ENCODE measurements around the gene SMAD6. TPM values are rescaled to one million over a fixed set of nuclear protein-coding genes. Genes with fewer than 3 reads are reported as not detected.

SMAD6 gene
- polyA plus RNA-seq, 1 of the 3 experiments (the other 2 are of a cell fraction), result 4.5 TPM

- Histone ChIP-seq H3K27me3 (ENCODE audit: insufficient read depth) (no peaks in the 10 kb centered on the region), H3K9me3 (no peaks in the 10 kb centered on the region), H3K9ac (no peak overlapping the region), H3K36me3 (replicated peaks in 1 of 2; ENCODE audit: control insufficient read depth in 1 of 2, insufficient read depth in 2 of 2, low read length in 1 of 2) (no peaks in the 10 kb centered on the region), H3K27ac (ENCODE audit: low read depth in 2 of 2, low read length in 1 of 2) (peak overlapping the region in 1 of 2 experiments; percentile 75; a peak in 2 of 4 replicates), H2AFZ (ENCODE audit: low read depth) (no peak overlapping the region), H3K79me2 (ENCODE audit: insufficient read depth) (no peaks in the 10 kb centered on the region), H3K4me2 (peak overlapping the region; percentile 65), H3K4me3 (ENCODE audit: low read depth in 2 of 2, low read length in 1 of 2) (no peak overlapping the region), H3F3A (replicated peaks; ENCODE audit: insufficient read depth) (no peaks in the 10 kb centered on the region), H4K20me1 (ENCODE audit: insufficient read depth) (no peaks in the 10 kb centered on the region), H3K9me2 (no peaks in the 10 kb centered on the region), H3K4me1 (ENCODE audit: control insufficient read depth in 1 of 2, insufficient read depth in 2 of 2, low read depth in 1 of 2, low read length in 1 of 2) (peaks cover 5 to 25% of the 10 kb centered on the region in 2 experiments; a peak in 3 of 4 replicates)
- POLR2A ChIA-PET, result no interaction called here
- TF ChIP-seq, protein P1, sequence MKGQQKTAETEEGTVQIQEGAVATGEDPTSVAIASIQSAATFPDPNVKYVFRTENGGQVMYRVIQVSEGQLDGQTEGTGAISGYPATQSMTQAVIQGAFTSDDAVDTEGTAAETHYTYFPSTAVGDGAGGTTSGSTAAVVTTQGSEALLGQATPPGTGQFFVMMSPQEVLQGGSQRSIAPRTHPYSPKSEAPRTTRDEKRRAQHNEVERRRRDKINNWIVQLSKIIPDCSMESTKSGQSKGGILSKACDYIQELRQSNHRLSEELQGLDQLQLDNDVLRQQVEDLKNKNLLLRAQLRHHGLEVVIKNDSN (IDR thresholded peaks at IDR 0.05; ENCODE audit: borderline replicate concordance, low read depth), result no peak
- TF ChIP-seq SIN3A (IDR thresholded peaks at IDR 0.05; ENCODE audit: borderline replicate concordance, low read depth, low read length), result no peak
- peak in 1 of 2 experiments; percentile 62; a peak in 1 of 4 replicates for TF ChIP-seq EP300 (IDR thresholded peaks at IDR 0.05; ENCODE audit: borderline replicate concordance in 1 of 2, low read depth in 1 of 2, low read length in 1 of 2)
- TF ChIP-seq MAX (IDR thresholded peaks at IDR 0.05; ENCODE audit: low read depth), result no peak
- 0 out of 2 replicates have a peak, but pooled peaks have one; percentile 24 for TF ChIP-seq TEAD4 (IDR thresholded peaks at IDR 0.05; ENCODE audit: borderline replicate concordance, insufficient read depth)
- TF ChIP-seq ZBTB33 (IDR thresholded peaks at IDR 0.05; ENCODE audit: borderline replicate concordance, low read depth), result no peak
- no peak for TF ChIP-seq TAF1 (IDR thresholded peaks at IDR 0.05; ENCODE audit: borderline replicate concordance, low read depth, low read length)
- TF ChIP-seq, protein P2, sequence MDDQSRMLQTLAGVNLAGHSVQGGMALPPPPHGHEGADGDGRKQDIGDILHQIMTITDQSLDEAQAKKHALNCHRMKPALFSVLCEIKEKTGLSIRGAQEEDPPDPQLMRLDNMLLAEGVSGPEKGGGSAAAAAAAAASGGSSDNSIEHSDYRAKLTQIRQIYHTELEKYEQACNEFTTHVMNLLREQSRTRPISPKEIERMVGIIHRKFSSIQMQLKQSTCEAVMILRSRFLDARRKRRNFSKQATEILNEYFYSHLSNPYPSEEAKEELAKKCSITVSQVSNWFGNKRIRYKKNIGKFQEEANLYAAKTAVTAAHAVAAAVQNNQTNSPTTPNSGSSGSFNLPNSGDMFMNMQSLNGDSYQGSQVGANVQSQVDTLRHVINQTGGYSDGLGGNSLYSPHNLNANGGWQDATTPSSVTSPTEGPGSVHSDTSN (IDR thresholded peaks at IDR 0.05), result peak; percentile 86
- TF ChIP-seq MXI1 (IDR thresholded peaks at IDR 0.05; ENCODE audit: low read depth, low read length), result no peak
- peak; percentile 83 for TF ChIP-seq TCF12 (IDR thresholded peaks at IDR 0.05)
- TF ChIP-seq CHD2 (IDR thresholded peaks at IDR 0.05; ENCODE audit: low read length, partially characterized antibody), result no peak
- TF ChIP-seq, protein P3, sequence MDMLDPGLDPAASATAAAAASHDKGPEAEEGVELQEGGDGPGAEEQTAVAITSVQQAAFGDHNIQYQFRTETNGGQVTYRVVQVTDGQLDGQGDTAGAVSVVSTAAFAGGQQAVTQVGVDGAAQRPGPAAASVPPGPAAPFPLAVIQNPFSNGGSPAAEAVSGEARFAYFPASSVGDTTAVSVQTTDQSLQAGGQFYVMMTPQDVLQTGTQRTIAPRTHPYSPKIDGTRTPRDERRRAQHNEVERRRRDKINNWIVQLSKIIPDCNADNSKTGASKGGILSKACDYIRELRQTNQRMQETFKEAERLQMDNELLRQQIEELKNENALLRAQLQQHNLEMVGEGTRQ (IDR thresholded peaks at IDR 0.05; ENCODE audit: borderline replicate concordance, low read depth, low read length), result no peak
- no peak for TF ChIP-seq RXRA (IDR thresholded peaks at IDR 0.05; ENCODE audit: borderline replicate concordance, low read depth)
- TF ChIP-seq NFIC (IDR thresholded peaks at IDR 0.05; ENCODE audit: borderline replicate concordance), result peak; percentile 61; the same call in 1 of the 2 replicates
- no peak for TF ChIP-seq RCOR1 (IDR thresholded peaks at IDR 0.05; ENCODE audit: low read length)
- no peak for TF ChIP-seq ELF1 (IDR thresholded peaks at IDR 0.05)
- CTCF ChIA-PET, result interaction anchor here (0.9 to 1.5 kb wide), 2 partner anchors 15 to 22 kb away, joined by 3 read pairs; no protein-coding TSS in a partner anchor
- 96% methylated on average over 4 of the region's 4 CpGs for WGBS (ENCODE audit: low lambda C conversion rate)
- DNase-seq, result no peak
Observed at GRCh38 chr15:66829551-66830121, 127.6 kb downstream of the SMAD6 start.

Data from SK-N-SH (cell line).